HCT116 (cell line): ENCODE data around the gene LYST. TPM values are rescaled to one million over a fixed set of nuclear protein-coding genes. Genes with fewer than 3 reads are reported as not detected.

Experiments used
- ATAC-seq: fragments of 200-7000 bp; cut with Tn5 transposase; 2 replicates; pipeline ENCODE4 v1.9.1; 2020; ENCODE audit warnings: mild to moderate bottlenecking, moderate library complexity
- BruUV-seq: library from RNA; stranded (reverse); fragments of 400-500 nt; replicated peaks from 2 replicates; lab custom pipeline; 2021; lab: Mats Ljungman, UMichigan
- CTCF ChIA-PET: fragments of 300-600 bp; sonication (Branson Sonifier 250); formaldehyde crosslinking; loops from one replicate; lab custom pipeline; 2021; ENCODE audit warnings: antibody characterized with exemption; lab: Charles Lee
- POLR2A ChIA-PET: fragments of 300-600, 350-600 bp; sonication (Branson Sonifier 250); formaldehyde crosslinking; loops from one replicate; lab custom pipeline; 2021; ENCODE audit warnings: antibody characterized with exemption; lab: Charles Lee
- RAD21 ChIA-PET, 2 experiments: fragments of 300-600 bp; sonication (Branson Sonifier 250); formaldehyde crosslinking; loops; one replicate each; lab custom pipeline; 2023; ENCODE audit warnings: low total read pairs in 2 of 2; ENCODE audit not compliant: uncharacterized antibody in 2 of 2, unreplicated experiment in 2 of 2, low non-redundant PET in 1 of 2; lab: Charles Lee
- DNase-seq: peaks from one replicate; pipeline ENCODE4 v3.0.0-alpha.2; 2010; ENCODE audit warnings: low read depth, low spot score
- H2AFZ ChIP-seq: fragments of 200-600 bp; shearing (Covaris generic), sonication (generic); 2 replicates; pipeline ENCODE4 v1.6.1; 2017; ENCODE audit warnings: low read depth, mixed run types, mixed read lengths, antibody characterized with exemption, low read length; ENCODE audit not compliant: poor library complexity, severe bottlenecking
- H3K27ac ChIP-seq: 2 replicates; pipeline ENCODE4 v1.5.1; 2012; ENCODE audit warnings: low read depth, low read length
- H3K27me3 ChIP-seq: fragments of 200-600 bp; sonication (generic); 2 replicates; pipeline ENCODE4 v1.6.1; 2016; ENCODE audit warnings: mixed run types, low read length, mixed read lengths; ENCODE audit not compliant: insufficient read depth
- H3K36me3 ChIP-seq, 2 experiments: fragments of 200-500 bp in 1 of 2; fragments of 200-600 bp in 1 of 2; sonication (Bioruptor generic) in 1 of 2; sonication (generic) in 1 of 2; 2 replicates each; pipeline versions ENCODE4 v1.5.1 to v1.6.1; 2014 to 2016; ENCODE audit warnings: low read length in 2 of 2, inconsistent platforms in 1 of 2, mixed read lengths in 1 of 2, mixed run types in 1 of 2; ENCODE audit not compliant: insufficient read depth in 2 of 2, control insufficient read depth in 1 of 2
- H3K4me1 ChIP-seq, 2 experiments: fragments of 200-600 bp in 1 of 2; sonication (generic) in 1 of 2; 2 replicates each; pipeline versions ENCODE4 v1.5.1 to v1.6.1; 2012 to 2017; ENCODE audit warnings: low read length in 2 of 2, inconsistent platforms in 1 of 2, mild to moderate bottlenecking in 1 of 2, mixed read lengths in 1 of 2, mixed run types in 1 of 2, moderate library complexity in 1 of 2; ENCODE audit not compliant: insufficient read depth in 2 of 2, control insufficient read depth in 1 of 2
- H3K4me2 ChIP-seq: fragments of 200-600 bp; sonication (generic); 2 replicates; pipeline ENCODE4 v1.6.1; 2017; ENCODE audit warnings: mixed run types, low read length, mixed read lengths
- H3K4me3 ChIP-seq, 2 experiments: fragments of 200-600 bp in 1 of 2; sonication (generic) in 1 of 2; replicated peaks in 1 of 2; 2 replicates each; pipeline ENCODE4 v1.5.1; 2011 to 2016; ENCODE audit warnings: low read length in 2 of 2, control low read depth in 1 of 2, low read depth in 1 of 2, mild to moderate bottlenecking in 1 of 2, mixed read lengths in 1 of 2, mixed run types in 1 of 2
- H3K79me2 ChIP-seq: fragments of 200-600 bp; sonication (generic); 2 replicates; pipeline ENCODE4 v1.6.1; 2017; ENCODE audit warnings: mild to moderate bottlenecking, mixed run types, low read length, moderate library complexity, mixed read lengths; ENCODE audit not compliant: insufficient read depth
- H3K9ac ChIP-seq: fragments of 200-600 bp; sonication (generic); 2 replicates; pipeline ENCODE4 v1.6.1; 2016; ENCODE audit warnings: low read length, mixed read lengths
- H3K9me2 ChIP-seq: fragments of 200-600 bp; sonication (generic), shearing (Covaris generic); 2 replicates; pipeline ENCODE4 v1.6.1; 2017; ENCODE audit warnings: mixed run types, mild to moderate bottlenecking, moderate library complexity; ENCODE audit not compliant: insufficient read depth
- H3K9me3 ChIP-seq, 2 experiments: fragments of 200-500 bp in 1 of 2; fragments of 200-600 bp in 1 of 2; sonication (Bioruptor generic) in 1 of 2; sonication (generic) in 1 of 2; 2 replicates each; pipeline ENCODE4 v1.6.1; 2014 to 2017; ENCODE audit warnings: low read length in 2 of 2, mixed read lengths in 2 of 2, inconsistent platforms in 1 of 2, low read depth in 1 of 2, mild to moderate bottlenecking in 1 of 2, mixed run types in 1 of 2, moderate library complexity in 1 of 2; ENCODE audit not compliant: control insufficient read depth in 1 of 2, insufficient read depth in 1 of 2
- H4K20me1 ChIP-seq: fragments of 200-600 bp; sonication (generic), shearing (Covaris generic); 2 replicates; pipeline ENCODE4 v1.6.1; 2017; ENCODE audit warnings: mixed run types, mild to moderate bottlenecking, moderate library complexity; ENCODE audit not compliant: insufficient read depth
- ATF3 ChIP-seq: IDR thresholded peaks from 2 replicates; pipeline ENCODE4 v1.6.1; 2012
- CBX3 ChIP-seq: IDR thresholded peaks from 2 replicates; pipeline ENCODE4 v1.6.1; 2012; ENCODE audit warnings: low read depth
- CTCF ChIP-seq, 3 experiments: fragments of 200-600 bp in 1 of 3; sonication (generic) in 1 of 3; IDR thresholded peaks in 2 of 3; conservative IDR thresholded peaks in 1 of 3; 2 replicates each; pipeline ENCODE4 v1.5.1; 2012 to 2017; ENCODE audit warnings: low read depth in 2 of 3, low read length in 2 of 3, antibody characterized with exemption in 1 of 3, borderline replicate concordance in 1 of 3, control low read depth in 1 of 3, mild to moderate bottlenecking in 1 of 3, mixed read lengths in 1 of 3, mixed run types in 1 of 3, moderate library complexity in 1 of 3; ENCODE audit not compliant: insufficient read depth in 1 of 3
- FOSL1 ChIP-seq: IDR thresholded peaks from 2 replicates; pipeline ENCODE4 v1.6.1; 2012; ENCODE audit warnings: low read depth
- JUND ChIP-seq: IDR thresholded peaks from 2 replicates; pipeline ENCODE4 v1.6.1; 2012
- RAD21 ChIP-seq: IDR thresholded peaks from 2 replicates; pipeline ENCODE4 v1.6.1; 2012; ENCODE audit warnings: low read depth, mild to moderate bottlenecking
- SIN3A ChIP-seq: IDR thresholded peaks from 2 replicates; pipeline ENCODE4 v1.6.1; 2012; ENCODE audit warnings: low read depth
- YY1 ChIP-seq: IDR thresholded peaks from 2 replicates; pipeline ENCODE4 v1.6.1; 2011; ENCODE audit warnings: low read length, low read depth, moderate library complexity, mild to moderate bottlenecking; ENCODE audit not compliant: insufficient replicate concordance; ENCODE audit errors: extremely low read depth
- ZBTB33 ChIP-seq: IDR thresholded peaks from 2 replicates; pipeline ENCODE4 v1.6.1; 2011; ENCODE audit warnings: mild to moderate bottlenecking, low read length, moderate library complexity; ENCODE audit not compliant: insufficient replicate concordance; ENCODE audit errors: extremely low read depth
- ZFX ChIP-seq: fragments of 450-650 bp; IDR thresholded peaks from 2 replicates; pipeline ENCODE4 v1.6.1; 2017
- intact Hi-C: fragments of 100-400 bp; cut with micrococcal nuclease; formaldehyde crosslinking; loops from 2 replicates; pipeline ENCODE4 v1.10.0; 2022
- total RNA-seq: library from RNA; stranded (reverse); gene quantifications from one replicate; pipeline ENCODE4 v1.2.1, GENCODE V29; 2021; ENCODE audit not compliant: unreplicated experiment

The LYST gene
- total RNA-seq, 1 experiment from 2014 or later, result 6.6 TPM

GRCh38 chr1:235875036-235875597 lies 8.4 kb upstream of the LYST start:
- no peak overlapping the region for H2AFZ ChIP-seq
- no peak overlapping the region for H3K4me2 ChIP-seq
- H3K27me3 ChIP-seq, result no peaks in the 10 kb centered on the region
- intact Hi-C loops, result no loop called here
- H3K4me3 ChIP-seq, result no peak overlapping the region
- TF ChIP-seq ZFX (no peak), YY1 (no peak), SIN3A (no peak), CBX3 (no peak), ZBTB33 (no peak), RAD21 (no peak), JUND (no peak), FOSL1 (no peak)
- TF ChIP-seq, all 23 proteins: peak for 0
- ChIA-PET POLR2A (no interaction called here), CTCF (no interaction called here), RAD21 (no interaction called here)
- Histone ChIP-seq H3K9ac (no peak overlapping the region), H3K36me3 (no peaks in the 10 kb centered on the region), H3K9me2 (no peaks in the 10 kb centered on the region), H3K27ac (no peak overlapping the region), H3K9me3 (no peaks in the 10 kb centered on the region), H3K79me2 (no peaks in the 10 kb centered on the region), H4K20me1 (no peaks in the 10 kb centered on the region), H3K4me1 (no peaks in the 10 kb centered on the region)
- DNase-seq, result no peak
- ATAC-seq, result no peak
- BruUV-seq, result no TSS peak

- Histone ChIP-seq H3K36me3 (no peaks in the 10 kb centered on the region), H2AFZ (no peak overlapping the region), H4K20me1 (no peaks in the 10 kb centered on the region), H3K4me3 (no peak overlapping the region), H3K27me3 (no peaks in the 10 kb centered on the region), H3K79me2 (no peaks in the 10 kb centered on the region), H3K9me3 (no peaks in the 10 kb centered on the region), H3K4me1 (no peaks in the 10 kb centered on the region), H3K4me2 (no peak overlapping the region), H3K9me2 (no peaks in the 10 kb centered on the region), H3K9ac (no peak overlapping the region)
- intact Hi-C loops, result no loop called here
- POLR2A ChIA-PET, result no interaction called here
- no TSS peak for BruUV-seq
- RAD21 ChIA-PET, result no interaction called here
- CTCF ChIA-PET, result no interaction called here
- no peak for DNase-seq
- no peak for TF ChIP-seq CBX3
- no peak for TF ChIP-seq CTCF (IDR thresholded peaks at IDR 0.05 in 2 of 3, conservative IDR thresholded peaks at IDR 0.05 in 1 of 3; ENCODE audit: borderline replicate concordance in 1 of 3, insufficient read depth in 1 of 3, low read depth in 2 of 3, low read length in 2 of 3)
- no peak for TF ChIP-seq ATF3
- no peak for TF ChIP-seq JUND
- TF ChIP-seq, all 23 proteins: peak for 0
- no peak overlapping the region for H3K27ac ChIP-seq
- ATAC-seq, result no peak
Observed at GRCh38 chr1:235874261-235874660, 7.6 kb upstream of the LYST start.
